Lower lobe of right lung (tissue), 2 donors: ENCODE results near the gene SETD4. TPM values are rescaled to one million over a fixed set of nuclear protein-coding genes. Genes with fewer than 3 reads are reported as not detected.

Source experiments
- ATAC-seq, 2 donors: fragments of 200-7000 bp; cut with Tn5 transposase; one replicate each; pipeline ENCODE4 v1.9.1; 2020 to 2022; ENCODE audit warnings: mild to moderate bottlenecking in 2 of 2, moderate library complexity in 2 of 2
- DNase-seq: peaks from one replicate; pipeline ENCODE4 v3.0.0-alpha.2; 2020
- H3K27ac ChIP-seq: fragments of 200-600 bp; one replicate; pipeline ENCODE4 v1.8.0; 2022
- H3K27me3 ChIP-seq: fragments of 200-600 bp; one replicate; pipeline ENCODE4 v1.8.0; 2022; ENCODE audit warnings: low read depth
- H3K36me3 ChIP-seq: fragments of 200-600 bp; one replicate; pipeline ENCODE4 v1.8.0; 2022; ENCODE audit warnings: mild to moderate bottlenecking
- H3K4me1 ChIP-seq: fragments of 200-600 bp; one replicate; pipeline ENCODE4 v1.8.0; 2022
- H3K4me3 ChIP-seq: fragments of 200-600 bp; one replicate; pipeline ENCODE4 v1.8.0; 2022; ENCODE audit warnings: mild to moderate bottlenecking
- H3K9me3 ChIP-seq: fragments of 200-600 bp; one replicate; pipeline ENCODE4 v1.8.0; 2022
- intact Hi-C: fragments of 100-400 bp; cut with DNase I; formaldehyde crosslinking; loops from one replicate; pipeline ENCODE4 v1.11.0; 2022
- long read RNA-seq: library from polyadenylated mRNA; unstranded; transcript quantifications from one replicate; pipeline ENCODE4 v2.0.0, GENCODE V29; 2021
- total RNA-seq: library from RNA; stranded (reverse); fragmentation: NEBNext Ultra II Directional; extraction: Animal tissue kit (Norgen Biotek cat#: 25700); gene quantifications from one replicate; pipeline ENCODE4 v1.2.1, GENCODE V29; 2021
- TF ChIP-seq, protein P1 (sequence below): fragments of 200-600 bp; IDR thresholded peaks from one replicate; pipeline ENCODE4 v1.8.0; 2022; ENCODE audit warnings: antibody characterized with exemption, mild to moderate bottlenecking
- donor health status: DM: no; HTN: yes; CAD: no; lungs with severe emphysema.

Gene SETD4
- total RNA-seq: 19.4 TPM
- long read RNA-seq, partial matches to known transcripts: 15 of 26 reads
- long read RNA-seq, other reads (novel, unspliced or antisense): 11 of 26 reads

DNA sequence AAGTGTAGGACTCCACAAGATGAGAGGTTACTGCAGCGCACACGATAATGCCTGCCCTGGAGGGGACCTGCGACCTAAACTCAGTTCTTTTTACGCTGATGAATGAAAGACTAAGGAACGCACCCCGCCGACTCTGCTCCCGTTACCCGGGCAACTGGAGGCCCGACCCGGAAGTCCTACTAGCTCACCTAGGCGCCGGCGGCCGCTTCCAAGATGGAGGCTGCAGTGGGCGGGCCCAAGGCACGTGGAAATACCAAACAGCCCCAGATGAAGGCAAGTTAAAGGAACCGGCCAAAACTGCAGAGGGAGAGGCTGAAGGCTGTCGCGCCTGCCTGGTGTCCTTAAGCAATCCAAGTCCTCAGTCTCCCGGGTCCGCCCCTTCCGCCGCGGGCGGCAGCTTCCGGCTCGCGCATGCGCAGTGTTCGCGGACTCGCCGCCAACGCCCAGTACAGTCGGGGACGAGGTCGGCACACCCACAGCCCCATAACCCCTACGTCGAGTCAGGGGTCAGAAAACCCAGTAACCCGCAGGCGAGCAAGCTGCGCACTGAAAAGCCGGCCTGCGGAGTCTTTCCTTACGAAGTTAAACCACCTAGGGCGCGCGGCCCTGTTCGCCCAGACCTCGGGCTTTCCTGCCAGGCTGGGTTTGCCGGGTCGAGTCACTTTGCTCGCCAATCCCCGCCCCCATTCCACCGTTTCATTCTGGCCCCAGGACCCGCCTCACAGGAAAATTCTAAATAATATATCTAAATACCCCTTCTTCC, at the start of gene SETD4:
TSS of gene SETD4 (minus strand) at position 368 of the 763 bp plus-strand sequence. CDS start 1,638 bp downstream, outside the sequence.
- Histone ChIP-seq H3K27ac (peak within 1 kb of the TSS; percentile 94), H3K9me3 (no peaks in the 10 kb centered on the region), H3K4me1 (peaks cover 20% of the 10 kb centered on the region), H3K4me3 (peak within 1 kb of the TSS; percentile 91), H3K27me3 (no peaks in the 10 kb centered on the region), H3K36me3 (peaks cover 28% of the 10 kb centered on the region)
- TF ChIP-seq, protein P1, sequence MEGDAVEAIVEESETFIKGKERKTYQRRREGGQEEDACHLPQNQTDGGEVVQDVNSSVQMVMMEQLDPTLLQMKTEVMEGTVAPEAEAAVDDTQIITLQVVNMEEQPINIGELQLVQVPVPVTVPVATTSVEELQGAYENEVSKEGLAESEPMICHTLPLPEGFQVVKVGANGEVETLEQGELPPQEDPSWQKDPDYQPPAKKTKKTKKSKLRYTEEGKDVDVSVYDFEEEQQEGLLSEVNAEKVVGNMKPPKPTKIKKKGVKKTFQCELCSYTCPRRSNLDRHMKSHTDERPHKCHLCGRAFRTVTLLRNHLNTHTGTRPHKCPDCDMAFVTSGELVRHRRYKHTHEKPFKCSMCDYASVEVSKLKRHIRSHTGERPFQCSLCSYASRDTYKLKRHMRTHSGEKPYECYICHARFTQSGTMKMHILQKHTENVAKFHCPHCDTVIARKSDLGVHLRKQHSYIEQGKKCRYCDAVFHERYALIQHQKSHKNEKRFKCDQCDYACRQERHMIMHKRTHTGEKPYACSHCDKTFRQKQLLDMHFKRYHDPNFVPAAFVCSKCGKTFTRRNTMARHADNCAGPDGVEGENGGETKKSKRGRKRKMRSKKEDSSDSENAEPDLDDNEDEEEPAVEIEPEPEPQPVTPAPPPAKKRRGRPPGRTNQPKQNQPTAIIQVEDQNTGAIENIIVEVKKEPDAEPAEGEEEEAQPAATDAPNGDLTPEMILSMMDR: no peak
- intact Hi-C loops: no loop called here
- peak; percentile 95 for DNase-seq
- peak; percentile 97 to 98 for ATAC-seq

DNA sequence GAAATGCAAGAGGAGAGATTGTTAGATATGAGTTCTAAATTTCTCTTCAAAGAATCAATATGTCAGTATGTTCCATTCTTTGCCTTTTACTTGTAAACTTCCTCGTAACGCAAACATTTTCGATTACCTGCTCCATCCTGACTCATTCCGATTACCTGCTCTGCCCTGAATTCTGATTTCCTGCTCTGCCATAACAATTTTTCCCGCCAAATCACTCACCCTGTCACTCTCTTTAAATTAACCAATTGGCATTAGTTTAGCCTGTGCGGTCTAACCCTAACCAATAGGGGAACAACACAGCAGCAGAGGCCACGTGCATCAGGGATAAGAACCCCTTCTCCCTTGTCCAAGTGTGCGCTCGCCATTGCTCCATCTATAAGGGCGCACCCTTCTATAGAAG, 49.5 kb upstream of the SETD4 start:
- Histone ChIP-seq H3K4me3 (no peak overlapping the region), H3K9me3 (no peaks in the 10 kb centered on the region), H3K4me1 (peaks cover 21% of the 10 kb centered on the region), H3K27ac (no peak overlapping the region), H3K27me3 (peaks cover 6% of the 10 kb centered on the region), H3K36me3 (no peaks in the 10 kb centered on the region)
- DNase-seq (no peak), ATAC-seq (no peak)
- intact Hi-C loops: no loop called here
- TF ChIP-seq, protein P1: no peak

GRCh38 chr21:36105327-36105842, 45.1 kb upstream of the SETD4 start:
- ATAC-seq (no peak), DNase-seq (no peak)
- TF ChIP-seq, protein P1: no peak
- Histone ChIP-seq H3K36me3 (no peaks in the 10 kb centered on the region), H3K27me3 (peaks cover 6% of the 10 kb centered on the region), H3K27ac (no peak overlapping the region), H3K4me1 (no peaks in the 10 kb centered on the region), H3K9me3 (no peaks in the 10 kb centered on the region), H3K4me3 (no peak overlapping the region)
- intact Hi-C loops: no loop called here

GRCh38 chr21:36104317-36105300, 44.3 kb upstream of the SETD4 start:
- Histone ChIP-seq H3K27ac (no peak overlapping the region), H3K9me3 (no peaks in the 10 kb centered on the region), H3K4me3 (peak overlapping the region; percentile 17), H3K4me1 (no peaks in the 10 kb centered on the region), H3K27me3 (peaks cover 6% of the 10 kb centered on the region), H3K36me3 (no peaks in the 10 kb centered on the region)
- ATAC-seq (no peak), DNase-seq (peak; percentile 54)
- intact Hi-C loops: no loop called here
- TF ChIP-seq, protein P1: peak; percentile 58

DNA sequence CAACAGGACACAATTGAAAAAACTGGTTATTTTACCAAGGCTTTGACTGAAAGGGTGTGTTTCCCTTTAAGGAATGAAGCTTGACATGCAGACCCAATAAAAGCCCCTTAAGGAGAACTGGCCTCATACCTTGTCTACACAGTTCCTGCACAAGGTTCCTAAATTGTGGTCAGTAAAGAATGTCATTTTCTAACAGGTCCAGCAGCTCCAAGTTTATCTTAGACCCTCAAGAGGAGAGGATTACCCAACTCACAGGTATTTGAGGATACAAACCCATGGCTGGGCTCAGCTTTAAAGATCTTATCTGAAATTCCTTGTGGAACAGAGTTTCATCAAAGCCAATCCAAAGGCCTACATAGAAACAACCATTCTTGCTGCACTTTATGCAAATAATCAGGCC, 43.1 kb upstream of the SETD4 start:
- intact Hi-C loops: no loop called here
- no peaks in the 10 kb centered on the region for H3K9me3 ChIP-seq
- H3K27me3 ChIP-seq: peaks cover 6% of the 10 kb centered on the region
- TF ChIP-seq, protein P1: no peak
- H3K4me3 ChIP-seq: no peak overlapping the region
- no peaks in the 10 kb centered on the region for H3K36me3 ChIP-seq
- H3K4me1 ChIP-seq: no peaks in the 10 kb centered on the region
- DNase-seq: no peak
- H3K27ac ChIP-seq: peak overlapping the region; percentile 21
- ATAC-seq: peak in 1 of 2 donors; percentile 67
